HCT116 (cell line): Measurements from ENCODE around the gene COG2. TPM values are rescaled to one million over a fixed set of nuclear protein-coding genes. Genes with fewer than 3 reads are reported as not detected.

ENCODE experiments used
- ATAC-seq: fragments of 200-7000 bp; cut with Tn5 transposase; 2 replicates; pipeline ENCODE4 v1.9.1; 2020; ENCODE audit warnings: mild to moderate bottlenecking, moderate library complexity
- BruUV-seq: library from RNA; stranded (reverse); fragments of 400-500 nt; replicated peaks from 2 replicates; lab custom pipeline; 2021; lab: Mats Ljungman, UMichigan
- CTCF ChIA-PET: fragments of 300-600 bp; sonication (Branson Sonifier 250); formaldehyde crosslinking; loops from one replicate; lab custom pipeline; 2021; ENCODE audit warnings: antibody characterized with exemption; lab: Charles Lee
- POLR2A ChIA-PET: fragments of 300-600, 350-600 bp; sonication (Branson Sonifier 250); formaldehyde crosslinking; loops from one replicate; lab custom pipeline; 2021; ENCODE audit warnings: antibody characterized with exemption; lab: Charles Lee
- RAD21 ChIA-PET, 2 experiments: fragments of 300-600 bp; sonication (Branson Sonifier 250); formaldehyde crosslinking; loops; one replicate each; lab custom pipeline; 2023; ENCODE audit warnings: low total read pairs in 2 of 2; ENCODE audit not compliant: uncharacterized antibody in 2 of 2, unreplicated experiment in 2 of 2, low non-redundant PET in 1 of 2; lab: Charles Lee
- DNase-seq: peaks from one replicate; pipeline ENCODE4 v3.0.0-alpha.2; 2010; ENCODE audit warnings: low read depth, low spot score
- H2AFZ ChIP-seq: fragments of 200-600 bp; shearing (Covaris generic), sonication (generic); 2 replicates; pipeline ENCODE4 v1.6.1; 2017; ENCODE audit warnings: low read depth, mixed run types, mixed read lengths, antibody characterized with exemption, low read length; ENCODE audit not compliant: poor library complexity, severe bottlenecking
- H3K27ac ChIP-seq: 2 replicates; pipeline ENCODE4 v1.5.1; 2012; ENCODE audit warnings: low read depth, low read length
- H3K27me3 ChIP-seq: fragments of 200-600 bp; sonication (generic); 2 replicates; pipeline ENCODE4 v1.6.1; 2016; ENCODE audit warnings: mixed run types, low read length, mixed read lengths; ENCODE audit not compliant: insufficient read depth
- H3K36me3 ChIP-seq, 2 experiments: fragments of 200-500 bp in 1 of 2; fragments of 200-600 bp in 1 of 2; sonication (Bioruptor generic) in 1 of 2; sonication (generic) in 1 of 2; 2 replicates each; pipeline versions ENCODE4 v1.5.1 to v1.6.1; 2014 to 2016; ENCODE audit warnings: low read length in 2 of 2, inconsistent platforms in 1 of 2, mixed read lengths in 1 of 2, mixed run types in 1 of 2; ENCODE audit not compliant: insufficient read depth in 2 of 2, control insufficient read depth in 1 of 2
- H3K4me1 ChIP-seq, 2 experiments: fragments of 200-600 bp in 1 of 2; sonication (generic) in 1 of 2; 2 replicates each; pipeline versions ENCODE4 v1.5.1 to v1.6.1; 2012 to 2017; ENCODE audit warnings: low read length in 2 of 2, inconsistent platforms in 1 of 2, mild to moderate bottlenecking in 1 of 2, mixed read lengths in 1 of 2, mixed run types in 1 of 2, moderate library complexity in 1 of 2; ENCODE audit not compliant: insufficient read depth in 2 of 2, control insufficient read depth in 1 of 2
- H3K4me2 ChIP-seq: fragments of 200-600 bp; sonication (generic); 2 replicates; pipeline ENCODE4 v1.6.1; 2017; ENCODE audit warnings: mixed run types, low read length, mixed read lengths
- H3K4me3 ChIP-seq, 2 experiments: fragments of 200-600 bp in 1 of 2; sonication (generic) in 1 of 2; replicated peaks in 1 of 2; 2 replicates each; pipeline ENCODE4 v1.5.1; 2011 to 2016; ENCODE audit warnings: low read length in 2 of 2, control low read depth in 1 of 2, low read depth in 1 of 2, mild to moderate bottlenecking in 1 of 2, mixed read lengths in 1 of 2, mixed run types in 1 of 2
- H3K79me2 ChIP-seq: fragments of 200-600 bp; sonication (generic); 2 replicates; pipeline ENCODE4 v1.6.1; 2017; ENCODE audit warnings: mild to moderate bottlenecking, mixed run types, low read length, moderate library complexity, mixed read lengths; ENCODE audit not compliant: insufficient read depth
- H3K9ac ChIP-seq: fragments of 200-600 bp; sonication (generic); 2 replicates; pipeline ENCODE4 v1.6.1; 2016; ENCODE audit warnings: low read length, mixed read lengths
- H3K9me2 ChIP-seq: fragments of 200-600 bp; sonication (generic), shearing (Covaris generic); 2 replicates; pipeline ENCODE4 v1.6.1; 2017; ENCODE audit warnings: mixed run types, mild to moderate bottlenecking, moderate library complexity; ENCODE audit not compliant: insufficient read depth
- H3K9me3 ChIP-seq, 2 experiments: fragments of 200-500 bp in 1 of 2; fragments of 200-600 bp in 1 of 2; sonication (Bioruptor generic) in 1 of 2; sonication (generic) in 1 of 2; 2 replicates each; pipeline ENCODE4 v1.6.1; 2014 to 2017; ENCODE audit warnings: low read length in 2 of 2, mixed read lengths in 2 of 2, inconsistent platforms in 1 of 2, low read depth in 1 of 2, mild to moderate bottlenecking in 1 of 2, mixed run types in 1 of 2, moderate library complexity in 1 of 2; ENCODE audit not compliant: control insufficient read depth in 1 of 2, insufficient read depth in 1 of 2
- H4K20me1 ChIP-seq: fragments of 200-600 bp; sonication (generic), shearing (Covaris generic); 2 replicates; pipeline ENCODE4 v1.6.1; 2017; ENCODE audit warnings: mixed run types, mild to moderate bottlenecking, moderate library complexity; ENCODE audit not compliant: insufficient read depth
- ATF3 ChIP-seq: IDR thresholded peaks from 2 replicates; pipeline ENCODE4 v1.6.1; 2012
- CBX3 ChIP-seq: IDR thresholded peaks from 2 replicates; pipeline ENCODE4 v1.6.1; 2012; ENCODE audit warnings: low read depth
- CEBPB ChIP-seq: IDR thresholded peaks from 2 replicates; pipeline ENCODE4 v1.6.1; 2012; ENCODE audit warnings: low read depth
- CTCF ChIP-seq, 3 experiments: fragments of 200-600 bp in 1 of 3; sonication (generic) in 1 of 3; IDR thresholded peaks in 2 of 3; conservative IDR thresholded peaks in 1 of 3; 2 replicates each; pipeline ENCODE4 v1.5.1; 2012 to 2017; ENCODE audit warnings: low read depth in 2 of 3, low read length in 2 of 3, antibody characterized with exemption in 1 of 3, borderline replicate concordance in 1 of 3, control low read depth in 1 of 3, mild to moderate bottlenecking in 1 of 3, mixed read lengths in 1 of 3, mixed run types in 1 of 3, moderate library complexity in 1 of 3; ENCODE audit not compliant: insufficient read depth in 1 of 3
- EGR1 ChIP-seq: IDR thresholded peaks from 2 replicates; pipeline ENCODE4 v1.6.1; 2012; ENCODE audit warnings: low read depth
- ELF1 ChIP-seq: IDR thresholded peaks from 2 replicates; pipeline ENCODE4 v1.6.1; 2012; ENCODE audit warnings: low read depth, borderline replicate concordance
- EZH2 ChIP-seq: fragments of 200-600 bp; sonication (generic); IDR thresholded peaks from 2 replicates; pipeline ENCODE4 v1.6.1; 2017; ENCODE audit warnings: antibody characterized with exemption, mixed run types
- FOSL1 ChIP-seq: IDR thresholded peaks from 2 replicates; pipeline ENCODE4 v1.6.1; 2012; ENCODE audit warnings: low read depth
- JUND ChIP-seq: IDR thresholded peaks from 2 replicates; pipeline ENCODE4 v1.6.1; 2012
- MAX ChIP-seq: IDR thresholded peaks from 2 replicates; pipeline ENCODE4 v1.6.1; 2012
- POLR2A ChIP-seq: IDR thresholded peaks from 2 replicates; pipeline ENCODE4 v1.7.0; 2011; ENCODE audit warnings: borderline replicate concordance; ENCODE audit not compliant: insufficient read depth, insufficient read length; ENCODE audit errors: extremely low read depth
- POLR2AphosphoS5 ChIP-seq: IDR thresholded peaks from 2 replicates; pipeline ENCODE4 v1.6.1; 2011; ENCODE audit warnings: mild to moderate bottlenecking, low read depth, low read length, moderate library complexity
- RAD21 ChIP-seq: IDR thresholded peaks from 2 replicates; pipeline ENCODE4 v1.6.1; 2012; ENCODE audit warnings: low read depth, mild to moderate bottlenecking
- REST ChIP-seq: IDR thresholded peaks from 2 replicates; pipeline ENCODE4 v1.6.1; 2012; ENCODE audit warnings: low read depth
- SP1 ChIP-seq: IDR thresholded peaks from 2 replicates; pipeline ENCODE4 v1.6.1; 2012; ENCODE audit warnings: low read depth
- TCF7L2 ChIP-seq: IDR thresholded peaks from 2 replicates; pipeline ENCODE4 v1.7.0; 2011; ENCODE audit warnings: borderline replicate concordance, inconsistent platforms; ENCODE audit not compliant: insufficient read depth, insufficient read length; ENCODE audit errors: extremely low read depth
- YY1 ChIP-seq: IDR thresholded peaks from 2 replicates; pipeline ENCODE4 v1.6.1; 2011; ENCODE audit warnings: low read length, low read depth, moderate library complexity, mild to moderate bottlenecking; ENCODE audit not compliant: insufficient replicate concordance; ENCODE audit errors: extremely low read depth
- ZBTB33 ChIP-seq: IDR thresholded peaks from 2 replicates; pipeline ENCODE4 v1.6.1; 2011; ENCODE audit warnings: mild to moderate bottlenecking, low read length, moderate library complexity; ENCODE audit not compliant: insufficient replicate concordance; ENCODE audit errors: extremely low read depth
- ZNF274 ChIP-seq: fragments of 200-500 bp; sonication (Bioruptor generic); IDR thresholded peaks from 2 replicates; pipeline ENCODE4 v1.6.1; 2014; ENCODE audit warnings: mild to moderate bottlenecking, low read depth, low read length, inconsistent platforms
- intact Hi-C: fragments of 100-400 bp; cut with micrococcal nuclease; formaldehyde crosslinking; loops from 2 replicates; pipeline ENCODE4 v1.10.0; 2022
- total RNA-seq: library from RNA; stranded (reverse); gene quantifications from one replicate; pipeline ENCODE4 v1.2.1, GENCODE V29; 2021; ENCODE audit not compliant: unreplicated experiment

COG2 gene
- total RNA-seq, 1 experiment from 2014 or later: 28.6 TPM

- no peak overlapping the region for H3K27ac ChIP-seq
- intact Hi-C loops: no loop called here
- H3K4me3 ChIP-seq: no peak overlapping the region
- POLR2A ChIA-PET: no interaction called here
- H3K27me3 ChIP-seq: peaks cover 17% of the 10 kb centered on the region
- H3K4me2 ChIP-seq: no peak overlapping the region
- H4K20me1 ChIP-seq: no peaks in the 10 kb centered on the region
- TF ChIP-seq FOSL1 (no peak), YY1 (no peak), RAD21 (no peak), EGR1 (no peak), ZBTB33 (no peak), TCF7L2 (no peak), CTCF (IDR thresholded peaks at IDR 0.05 in 2 of 3, conservative IDR thresholded peaks at IDR 0.05 in 1 of 3; ENCODE audit: borderline replicate concordance in 1 of 3, insufficient read depth in 1 of 3, low read depth in 2 of 3, low read length in 2 of 3) (no peak), CEBPB (no peak), REST (no peak), ZNF274 (no peak), EZH2 (no peak), CBX3 (no peak), JUND (no peak), POLR2A (no peak), POLR2AphosphoS5 (no peak), ATF3 (no peak), MAX (no peak), SP1 (no peak), ELF1 (no peak)
- RAD21 ChIA-PET: no interaction called here
- H3K9me3 ChIP-seq: no peaks in the 10 kb centered on the region
- no peaks in the 10 kb centered on the region for H3K36me3 ChIP-seq
- H3K9ac ChIP-seq: no peak overlapping the region
- DNase-seq: no peak
- H2AFZ ChIP-seq: no peak overlapping the region
- H3K79me2 ChIP-seq: no peaks in the 10 kb centered on the region
- ATAC-seq: no peak
- H3K4me1 ChIP-seq: no peaks in the 10 kb centered on the region
- no TSS peak for BruUV-seq
- no peaks in the 10 kb centered on the region for H3K9me2 ChIP-seq
- CTCF ChIA-PET: interaction anchor here (0.8 kb wide), 1 partner anchor 26 kb away, joined by 3 read pairs; no protein-coding TSS in a partner anchor
Measured at GRCh38 chr1:230594214-230594773, 48.0 kb upstream of the COG2 start.
